A549 treated with Mapracorat at 1 μM for 4 hours (cell line): ENCODE measurements around the gene SPTLC1. TPM values are rescaled to one million over a fixed set of nuclear protein-coding genes. Genes with fewer than 3 reads are reported as not detected.

Experiments used
- total RNA-seq: library from RNA; stranded (reverse); fragments of 200-300 nt; extraction: Qiagen RNA extraction; gene quantifications from 5 replicates; pipeline ENCODE4 v1.2.3, GENCODE V29; 2022

SPTLC1 gene
- total RNA-seq, result 52.9 to 69.0 TPM (median 63.3 TPM) in 5 replicates

GRCh38 chr9:92115071-92115858 lies at the start of gene SPTLC1:
TSS of gene SPTLC1 (minus strand) at chr9:92115413. CDS start at chr9:92115370, 43 bp downstream.

Other genes starting within 250 kb of the SPTLC1 start
- gene ROR2, start 165.2 kb downstream of the SPTLC1 start, total RNA-seq, result 0.88 to 1.6 TPM (median 1.3 TPM) in 5 replicates
- 93.7 to 109 TPM (median 95.5 TPM) in 5 replicates for gene IARS1, start 178.3 kb upstream of the SPTLC1 start, total RNA-seq
- 29.5 to 31.4 TPM (median 30.4 TPM) in 5 replicates for gene NOL8, start 209.9 kb upstream of the SPTLC1 start, total RNA-seq
- 7.1 to 9.0 TPM (median 7.6 TPM) in 5 replicates for gene CENPP, start 210.5 kb upstream of the SPTLC1 start, total RNA-seq